ENCODE results near the gene PEX14.

Gene PEX14

GRCh38 chr1:10648689-10649516, 174.2 kb downstream of the PEX14 start:
- DNase-seq (ENCODE audit: low read depth, low spot score): no peak
- Histone ChIP-seq H3K4me1 (ENCODE audit: insufficient read depth, insufficient read length) (peaks cover 18% of the 10 kb centered on the region), H3K9me3 (ENCODE audit: insufficient read depth, low read length) (no peaks in the 10 kb centered on the region), H3K4me3 (ENCODE audit: insufficient read length, low read depth) (no peak overlapping the region), H3K27me3 (ENCODE audit: insufficient read depth, insufficient read length) (no peaks in the 10 kb centered on the region), H3K36me3 (ENCODE audit: insufficient read depth, insufficient read length, low read length) (peaks cover 9% of the 10 kb centered on the region), H3K9ac (ENCODE audit: insufficient read length, low read depth) (peak overlapping the region; percentile 21)
- TF ChIP-seq SUZ12 (IDR thresholded peaks at IDR 0.05; ENCODE audit: extremely low read depth, insufficient read depth, insufficient read length): no peak
- TF ChIP-seq YY1 (IDR thresholded peaks at IDR 0.05; ENCODE audit: insufficient read depth, insufficient read length): no peak
- TF ChIP-seq ZNF274 (IDR thresholded peaks at IDR 0.05; ENCODE audit: low read depth, low read length): no peak

DNA sequence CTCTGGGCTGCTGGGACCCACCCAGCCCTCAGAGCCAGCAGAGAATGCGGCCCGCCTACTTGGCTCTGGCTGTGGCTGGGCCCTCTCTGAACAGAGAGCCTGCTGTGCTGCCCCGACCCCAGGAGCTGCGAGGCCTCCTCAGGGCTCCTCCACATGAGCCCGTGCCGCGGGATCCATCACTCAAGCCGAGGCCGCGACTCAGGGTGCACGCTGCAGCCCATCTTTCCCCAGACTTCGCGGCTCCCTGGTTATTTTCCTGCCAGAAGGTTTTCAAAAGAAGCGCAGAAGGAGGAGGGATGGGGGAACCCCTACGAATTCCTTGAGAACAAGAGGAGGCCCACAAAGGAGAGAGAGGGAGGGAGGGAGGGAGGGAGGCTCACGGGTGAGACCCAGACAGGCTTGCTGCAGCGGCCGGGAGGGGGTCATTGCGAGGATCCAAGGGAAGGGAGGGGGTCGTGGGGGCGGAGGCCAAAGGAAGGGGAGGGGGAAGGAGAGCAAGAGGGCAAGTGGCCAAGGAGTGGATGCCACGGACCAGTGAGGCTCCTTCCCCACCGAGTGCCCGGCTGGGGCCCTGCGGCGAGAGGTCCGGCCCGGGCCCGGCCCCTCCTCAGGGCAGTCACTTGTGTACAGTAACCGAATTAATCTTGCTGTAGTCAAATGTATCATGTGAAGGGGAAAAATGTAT, 174.9 kb downstream of the PEX14 start:
- Histone ChIP-seq H3K9me3 (ENCODE audit: insufficient read depth, low read length) (no peaks in the 10 kb centered on the region), H3K27me3 (ENCODE audit: insufficient read depth, insufficient read length) (no peaks in the 10 kb centered on the region), H3K4me3 (ENCODE audit: insufficient read length, low read depth) (no peak overlapping the region), H3K4me1 (ENCODE audit: insufficient read depth, insufficient read length) (peaks cover 18% of the 10 kb centered on the region), H3K9ac (ENCODE audit: insufficient read length, low read depth) (no peak overlapping the region), H3K36me3 (ENCODE audit: insufficient read depth, insufficient read length, low read length) (peaks cover 9% of the 10 kb centered on the region)
- peak; percentile 44 for DNase-seq (ENCODE audit: low read depth, low spot score)
- TF ChIP-seq YY1 (IDR thresholded peaks at IDR 0.05; ENCODE audit: insufficient read depth, insufficient read length): no peak
- TF ChIP-seq ZNF274 (IDR thresholded peaks at IDR 0.05; ENCODE audit: low read depth, low read length): no peak
- TF ChIP-seq SUZ12 (IDR thresholded peaks at IDR 0.05; ENCODE audit: extremely low read depth, insufficient read depth, insufficient read length): no peak

- H3K9ac ChIP-seq (ENCODE audit: insufficient read length, low read depth): no peak overlapping the region
- no peaks in the 10 kb centered on the region for H3K9me3 ChIP-seq (ENCODE audit: insufficient read depth, low read length)
- TF ChIP-seq ZNF274 (IDR thresholded peaks at IDR 0.05; ENCODE audit: low read depth, low read length): no peak
- TF ChIP-seq YY1 (IDR thresholded peaks at IDR 0.05; ENCODE audit: insufficient read depth, insufficient read length): no peak
- no peak for TF ChIP-seq SUZ12 (IDR thresholded peaks at IDR 0.05; ENCODE audit: extremely low read depth, insufficient read depth, insufficient read length)
- no peak for DNase-seq (ENCODE audit: low read depth, low spot score)
- no peak overlapping the region for H3K4me3 ChIP-seq (ENCODE audit: insufficient read length, low read depth)
- peaks cover 18% of the 10 kb centered on the region for H3K4me1 ChIP-seq (ENCODE audit: insufficient read depth, insufficient read length)
- H3K36me3 ChIP-seq (ENCODE audit: insufficient read depth, insufficient read length, low read length): peaks cover 9% of the 10 kb centered on the region
- no peaks in the 10 kb centered on the region for H3K27me3 ChIP-seq (ENCODE audit: insufficient read depth, insufficient read length)
These were observed 176.0 kb downstream of the PEX14 start for GRCh38 chr1:10650556-10651388.

GRCh38 chr1:10651389-10651766, 176.6 kb downstream of the PEX14 start:
- Histone ChIP-seq H3K9ac (ENCODE audit: insufficient read length, low read depth) (no peak overlapping the region), H3K9me3 (ENCODE audit: insufficient read depth, low read length) (no peaks in the 10 kb centered on the region), H3K36me3 (ENCODE audit: insufficient read depth, insufficient read length, low read length) (peaks cover 9% of the 10 kb centered on the region), H3K4me3 (ENCODE audit: insufficient read length, low read depth) (no peak overlapping the region), H3K27me3 (ENCODE audit: insufficient read depth, insufficient read length) (no peaks in the 10 kb centered on the region), H3K4me1 (ENCODE audit: insufficient read depth, insufficient read length) (peaks cover 18% of the 10 kb centered on the region)
- DNase-seq (ENCODE audit: low read depth, low spot score): peak; percentile 40
- TF ChIP-seq YY1 (IDR thresholded peaks at IDR 0.05; ENCODE audit: insufficient read depth, insufficient read length): no peak
- no peak for TF ChIP-seq SUZ12 (IDR thresholded peaks at IDR 0.05; ENCODE audit: extremely low read depth, insufficient read depth, insufficient read length)
- TF ChIP-seq ZNF274 (IDR thresholded peaks at IDR 0.05; ENCODE audit: low read depth, low read length): no peak

GRCh38 chr1:10651793-10652192, 177.0 kb downstream of the PEX14 start:
- Histone ChIP-seq H3K27me3 (ENCODE audit: insufficient read depth, insufficient read length) (no peaks in the 10 kb centered on the region), H3K9me3 (ENCODE audit: insufficient read depth, low read length) (no peaks in the 10 kb centered on the region), H3K36me3 (ENCODE audit: insufficient read depth, insufficient read length, low read length) (peaks cover 9% of the 10 kb centered on the region), H3K9ac (ENCODE audit: insufficient read length, low read depth) (peak overlapping the region; percentile 8), H3K4me1 (ENCODE audit: insufficient read depth, insufficient read length) (peaks cover 16% of the 10 kb centered on the region), H3K4me3 (ENCODE audit: insufficient read length, low read depth) (no peak overlapping the region)
- no peak for TF ChIP-seq ZNF274 (IDR thresholded peaks at IDR 0.05; ENCODE audit: low read depth, low read length)
- no peak for DNase-seq (ENCODE audit: low read depth, low spot score)

- H3K4me1 ChIP-seq (ENCODE audit: insufficient read depth, insufficient read length): peaks cover 12% of the 10 kb centered on the region
- peaks cover 9% of the 10 kb centered on the region for H3K36me3 ChIP-seq (ENCODE audit: insufficient read depth, insufficient read length, low read length)
- H3K4me3 ChIP-seq (ENCODE audit: insufficient read length, low read depth): no peak overlapping the region
- no peaks in the 10 kb centered on the region for H3K27me3 ChIP-seq (ENCODE audit: insufficient read depth, insufficient read length)
- DNase-seq (ENCODE audit: low read depth, low spot score): no peak
- TF ChIP-seq SUZ12 (IDR thresholded peaks at IDR 0.05; ENCODE audit: extremely low read depth, insufficient read depth, insufficient read length) (no peak), YY1 (IDR thresholded peaks at IDR 0.05; ENCODE audit: insufficient read depth, insufficient read length) (no peak), ZNF274 (IDR thresholded peaks at IDR 0.05; ENCODE audit: low read depth, low read length) (no peak)
- no peak overlapping the region for H3K9ac ChIP-seq (ENCODE audit: insufficient read length, low read depth)
- H3K9me3 ChIP-seq (ENCODE audit: insufficient read depth, low read length): no peaks in the 10 kb centered on the region
These were observed 177.9 kb downstream of the PEX14 start for GRCh38 chr1:10652626-10653025.

All from NT2/D1 (cell line).